K562 (cell line): ENCODE measurements around the gene TIPARP.

Experiments
- MAZ ChIP-seq, 2 experiments: fragments of 450-650 bp in 1 of 2; sonication (generic) in 1 of 2; formaldehyde crosslinking; IDR thresholded peaks in 1 of 2; conservative IDR thresholded peaks in 1 of 2; 2 replicates each; pipeline versions ENCODE4 v1.4.0 to v1.5.0; 2020; ENCODE audit warnings: mild to moderate bottlenecking in 1 of 2, missing genetic modification reagents in 1 of 2
- YY1 ChIP-seq, 3 experiments: IDR thresholded peaks; 2 replicates each; pipeline ENCODE4 v1.6.1; 2011; ENCODE audit warnings: low read length in 2 of 3, mild to moderate bottlenecking in 2 of 3, moderate library complexity in 2 of 3, borderline replicate concordance in 1 of 3, control low read depth in 1 of 3, low read depth in 1 of 3; ENCODE audit not compliant: insufficient read depth in 3 of 3, insufficient replicate concordance in 2 of 3, control insufficient read depth in 1 of 3, insufficient read length in 1 of 3; ENCODE audit errors: extremely low read depth in 1 of 3

- no peak for TF ChIP-seq YY1 (IDR thresholded peaks at IDR 0.05; ENCODE audit: borderline replicate concordance in 1 of 3, control insufficient read depth in 1 of 3, extremely low read depth in 1 of 3, insufficient read depth in 3 of 3, insufficient read length in 1 of 3, insufficient replicate concordance in 2 of 3, low read depth in 1 of 3, low read length in 2 of 3)
- TF ChIP-seq MAZ (CRISPR knock-in tag; conservative IDR thresholded peaks at IDR 0.05 in 1 of 2, IDR thresholded peaks at IDR 0.05 in 1 of 2) = no peak
These were observed 36.1 kb upstream of the TIPARP start for GRCh38 chr3:156638271-156638670.
